K562 (cell line): ENCODE data around the gene CLIC1. TPM values are rescaled to one million over a fixed set of nuclear protein-coding genes. Genes with fewer than 3 reads are reported as not detected.
A peak's percentile ranks its signal among the peaks of the same experiment; 100 is the strongest.

ENCODE experiments used
- BCOR ChIP-seq: fragments of 450-650 bp; IDR thresholded peaks from 2 replicates; pipeline ENCODE4 v1.6.1; 2016
- ERF ChIP-seq: fragments of 450-650 bp; formaldehyde crosslinking; IDR thresholded peaks from 2 replicates; pipeline ENCODE4 v1.4.0; 2020; ENCODE audit warnings: mild to moderate bottlenecking, mixed read lengths
- FOS ChIP-seq: IDR thresholded peaks from 3 replicates; pipeline ENCODE4 v1.6.1; 2011; ENCODE audit not compliant: insufficient read length; ENCODE audit errors: extremely low read depth
- FUS ChIP-seq: fragments of 200-400 bp; formaldehyde crosslinking; optimal IDR thresholded peaks from 2 replicates; pipeline ENCODE3; 2017; ENCODE audit warnings: low read depth, low read length
- GABPA ChIP-seq: fragments of 200-800 bp; sonication (Bioruptor generic); conservative IDR thresholded peaks from 2 replicates; pipeline ENCODE4 v1.6.1; 2016; ENCODE audit warnings: low read depth, missing genetic modification characterization, missing compliant biosample characterization
- HNRNPH1 ChIP-seq: fragments of 200-400 bp; formaldehyde crosslinking; optimal IDR thresholded peaks from 2 replicates; pipeline ENCODE3; 2017; ENCODE audit warnings: low read depth, mild to moderate bottlenecking, low read length, moderate library complexity
- HNRNPUL1 ChIP-seq: fragments of 200-400 bp; formaldehyde crosslinking; IDR thresholded peaks from 2 replicates; pipeline ENCODE4 v1.6.1; 2017; ENCODE audit warnings: low read length
- MYBL2 ChIP-seq, 2 experiments: fragments of 450-650 bp in 1 of 2; sonication (generic) in 1 of 2; formaldehyde crosslinking in 1 of 2; IDR thresholded peaks; 2 replicates each; pipeline versions ENCODE4 v1.6.1 to v1.8.1; 2017 to 2022; ENCODE audit warnings: borderline replicate concordance in 1 of 2, inconsistent platforms in 1 of 2, low read depth in 1 of 2, mild to moderate bottlenecking in 1 of 2, missing genetic modification reagents in 1 of 2, moderate library complexity in 1 of 2
- PURB ChIP-seq: sonication (generic); formaldehyde crosslinking; IDR thresholded peaks from 2 replicates; pipeline ENCODE4 v1.9.0; 2021; ENCODE audit warnings: low read depth, mild to moderate bottlenecking, missing genetic modification reagents
- PYGO2 ChIP-seq: fragments of 450-650 bp; IDR thresholded peaks from 2 replicates; pipeline ENCODE4 v1.6.1; 2016; ENCODE audit warnings: mild to moderate bottlenecking, missing genetic modification characterization, moderate library complexity, missing compliant biosample characterization
- RAD51 ChIP-seq: fragments of 450-650 bp; IDR thresholded peaks from 2 replicates; pipeline ENCODE4 v1.7.1; 2016; ENCODE audit warnings: low read depth, mild to moderate bottlenecking, borderline replicate concordance
- SMAD1 ChIP-seq: fragments of 150-350 bp; IDR thresholded peaks from 2 replicates; pipeline ENCODE4 v1.6.1; 2014; ENCODE audit warnings: low read length, low read depth; ENCODE audit not compliant: partially characterized antibody
- TCF3 ChIP-seq: sonication (generic); formaldehyde crosslinking; IDR thresholded peaks from 2 replicates; pipeline ENCODE4 v1.4.0; 2020; ENCODE audit warnings: mild to moderate bottlenecking, missing genetic modification reagents
- THRAP3 ChIP-seq: fragments of 450-650 bp; IDR thresholded peaks from 2 replicates; pipeline ENCODE4 v1.6.1; 2016; ENCODE audit warnings: mild to moderate bottlenecking, inconsistent platforms, borderline replicate concordance
- TRIM24 ChIP-seq, 2 experiments: fragments of 450-650 bp; IDR thresholded peaks; 2 replicates each; pipeline ENCODE4 v1.6.1; 2016
- ZKSCAN1 ChIP-seq: fragments of 150-350 bp; IDR thresholded peaks from 2 replicates; pipeline ENCODE4 v1.6.1; 2016; ENCODE audit warnings: low read depth, low read length
- ZNF140 ChIP-seq: fragments of 250-450 bp; sonication (Bioruptor Pico); IDR thresholded peaks from 2 replicates; pipeline ENCODE4 v1.8.0; 2021; ENCODE audit warnings: moderate library complexity, mild to moderate bottlenecking, inconsistent platforms
- ZNF143 ChIP-seq: sonication (generic); formaldehyde crosslinking; IDR thresholded peaks from 2 replicates; pipeline ENCODE4 v1.9.0; 2022; ENCODE audit warnings: mild to moderate bottlenecking, missing genetic modification reagents
- ZNF785 ChIP-seq: fragments of 250-450 bp; sonication (Bioruptor Pico); IDR thresholded peaks from 2 replicates; pipeline ENCODE4 v1.4.0; 2020; ENCODE audit warnings: mild to moderate bottlenecking
- polyA plus RNA-seq, 8 experiments: library from polyadenylated mRNA; depleted of rRNA in 4 of 8; stranded (reverse) in 5 of 8; unstranded in 3 of 8; fragments of >200 nt; fragmentation: Nextera tagmentation in 2 of 8; fragmentation: Illumina TruSeq in 1 of 8; extraction: Ambion mirVana in 2 of 8; extraction: Trizol in 1 of 8; gene quantifications; 2 replicates each; pipeline versions ENCODE4 v1.2.1 to v1.2.3, GENCODE V29; 2011 to 2014; ENCODE audit warnings: inconsistent platforms in 1 of 8, missing spikeins in 1 of 8
- total RNA-seq, 7 experiments: library from RNA; depleted of rRNA in 6 of 7; stranded (reverse); fragments of >200 nt in 6 of 7; fragmentation: Illumina TruSeq in 2 of 7; extraction: Trizol in 2 of 7; gene quantifications; 2 replicates each; pipeline versions ENCODE4 v1.2.1 to v1.2.3, GENCODE V29; 2011 to 2021; ENCODE audit warnings: low replicate concordance in 1 of 7
- TF ChIP-seq, protein P1 (sequence below): fragments of 250-450 bp; sonication (Bioruptor Pico); IDR thresholded peaks from 2 replicates; pipeline ENCODE4 v1.8.0; 2021; ENCODE audit warnings: borderline replicate concordance, mild to moderate bottlenecking, moderate library complexity; ENCODE audit not compliant: poor library complexity, severe bottlenecking
- TF ChIP-seq, protein P2 (sequence below): fragments of 250-450 bp; sonication (Bioruptor Pico); IDR thresholded peaks from 2 replicates; pipeline ENCODE4 v1.5.0; 2021
- TF ChIP-seq, protein P3 (sequence below): sonication (generic); formaldehyde crosslinking; IDR thresholded peaks from 2 replicates; pipeline ENCODE4 v1.8.1; 2023; ENCODE audit warnings: mild to moderate bottlenecking, missing genetic modification reagents
- TF ChIP-seq, protein P4 (sequence below): fragments of 450-650 bp; IDR thresholded peaks from 2 replicates; pipeline ENCODE4 v1.6.1; 2017; ENCODE audit warnings: mild to moderate bottlenecking, moderate library complexity
- TF ChIP-seq, protein P5 (sequence below): fragments of 250-450 bp; sonication (Bioruptor Pico); IDR thresholded peaks from 2 replicates; pipeline ENCODE4 v1.8.0; 2022; ENCODE audit warnings: moderate library complexity, mild to moderate bottlenecking, inconsistent platforms

CLIC1 gene
- total and polyA plus RNA-seq, 9 of the 15 experiments (the other 6 are each of a cell fraction or from before 2014, with no cell fraction given), result 1,267 to 2,419 (median 1,808) TPM

DNA sequence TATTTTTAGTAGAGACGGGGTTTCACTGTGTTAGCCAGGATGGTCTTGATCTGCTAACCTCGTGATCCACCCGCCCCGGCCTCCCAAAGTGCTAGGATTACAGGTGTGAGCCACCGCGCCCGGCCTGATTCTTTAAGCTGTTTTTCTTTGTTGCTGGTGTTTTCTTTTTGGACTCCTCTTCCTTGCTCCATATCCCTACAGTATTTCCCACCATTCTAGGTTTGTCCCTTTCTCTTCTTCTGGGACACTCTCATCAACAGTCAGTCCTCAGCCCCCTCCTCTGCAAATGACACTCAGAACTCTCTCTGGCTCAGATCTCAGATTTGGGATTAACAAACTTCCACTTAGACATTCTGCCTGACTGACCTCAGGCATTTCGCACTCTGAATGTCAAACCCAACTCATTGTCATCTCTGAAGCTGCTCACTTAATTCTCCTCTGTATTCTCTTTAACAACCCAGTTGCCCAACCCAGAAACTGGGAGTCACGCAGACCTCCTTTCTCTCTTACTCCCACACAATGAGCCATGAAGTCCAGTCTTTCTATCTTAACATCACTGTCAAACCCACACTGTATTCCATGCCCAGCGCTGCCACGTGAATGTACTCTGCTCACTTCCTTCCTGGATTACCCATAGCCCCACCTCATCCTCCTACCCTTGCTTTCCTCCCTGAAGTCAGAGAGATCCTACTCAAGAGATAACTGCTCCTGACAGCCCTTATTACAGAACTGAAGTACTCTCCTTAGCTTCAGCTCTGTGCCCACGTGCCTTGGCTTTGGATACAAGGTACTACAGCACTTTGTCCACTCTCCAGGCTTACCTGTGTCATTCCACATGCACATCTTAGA, 10.6 kb downstream of the CLIC1 start (continued):
- TF ChIP-seq ERF (CRISPR knock-in tag) (peak; percentile 53; the same call in 1 of the 2 replicates), MYBL2 (IDR thresholded peaks at IDR 0.05; ENCODE audit: low read depth) (no peak), MYBL2 (CRISPR knock-in tag; IDR thresholded peaks at IDR 0.05; ENCODE audit: borderline replicate concordance) (no peak), TCF3 (no peak; the same call in 1 of the 2 replicates), FUS (no peak), ZNF143 (no peak), ZKSCAN1 (no peak), HNRNPH1 (no peak), ZNF140 (no peak), FOS (no peak), SMAD1 (no peak), BCOR (no peak), PURB (CRISPR knock-in tag) (no peak), GABPA (tag) (no peak), PYGO2 (no peak), THRAP3 (no peak), ZNF785 (no peak), HNRNPUL1 (no peak), TRIM24 (IDR thresholded peaks at IDR 0.05) (0 out of 4 replicates have a peak, but pooled peaks of 1 of the 2 experiments have one; percentile 41), RAD51 (peak; percentile 22; the same call in 1 of the 2 replicates)
- TF ChIP-seq, protein P1, sequence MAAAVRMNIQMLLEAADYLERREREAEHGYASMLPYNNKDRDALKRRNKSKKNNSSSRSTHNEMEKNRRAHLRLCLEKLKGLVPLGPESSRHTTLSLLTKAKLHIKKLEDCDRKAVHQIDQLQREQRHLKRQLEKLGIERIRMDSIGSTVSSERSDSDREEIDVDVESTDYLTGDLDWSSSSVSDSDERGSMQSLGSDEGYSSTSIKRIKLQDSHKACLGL (CRISPR knock-in tag), result peak; percentile 24
- TF ChIP-seq, protein P2, sequence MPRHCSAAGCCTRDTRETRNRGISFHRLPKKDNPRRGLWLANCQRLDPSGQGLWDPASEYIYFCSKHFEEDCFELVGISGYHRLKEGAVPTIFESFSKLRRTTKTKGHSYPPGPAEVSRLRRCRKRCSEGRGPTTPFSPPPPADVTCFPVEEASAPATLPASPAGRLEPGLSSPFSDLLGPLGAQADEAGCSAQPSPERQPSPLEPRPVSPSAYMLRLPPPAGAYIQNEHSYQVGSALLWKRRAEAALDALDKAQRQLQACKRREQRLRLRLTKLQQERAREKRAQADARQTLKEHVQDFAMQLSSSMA (CRISPR knock-in tag), result no peak
- TF ChIP-seq, protein P3, sequence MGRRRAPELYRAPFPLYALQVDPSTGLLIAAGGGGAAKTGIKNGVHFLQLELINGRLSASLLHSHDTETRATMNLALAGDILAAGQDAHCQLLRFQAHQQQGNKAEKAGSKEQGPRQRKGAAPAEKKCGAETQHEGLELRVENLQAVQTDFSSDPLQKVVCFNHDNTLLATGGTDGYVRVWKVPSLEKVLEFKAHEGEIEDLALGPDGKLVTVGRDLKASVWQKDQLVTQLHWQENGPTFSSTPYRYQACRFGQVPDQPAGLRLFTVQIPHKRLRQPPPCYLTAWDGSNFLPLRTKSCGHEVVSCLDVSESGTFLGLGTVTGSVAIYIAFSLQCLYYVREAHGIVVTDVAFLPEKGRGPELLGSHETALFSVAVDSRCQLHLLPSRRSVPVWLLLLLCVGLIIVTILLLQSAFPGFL (CRISPR knock-in tag), result no peak
- TF ChIP-seq, protein P4, sequence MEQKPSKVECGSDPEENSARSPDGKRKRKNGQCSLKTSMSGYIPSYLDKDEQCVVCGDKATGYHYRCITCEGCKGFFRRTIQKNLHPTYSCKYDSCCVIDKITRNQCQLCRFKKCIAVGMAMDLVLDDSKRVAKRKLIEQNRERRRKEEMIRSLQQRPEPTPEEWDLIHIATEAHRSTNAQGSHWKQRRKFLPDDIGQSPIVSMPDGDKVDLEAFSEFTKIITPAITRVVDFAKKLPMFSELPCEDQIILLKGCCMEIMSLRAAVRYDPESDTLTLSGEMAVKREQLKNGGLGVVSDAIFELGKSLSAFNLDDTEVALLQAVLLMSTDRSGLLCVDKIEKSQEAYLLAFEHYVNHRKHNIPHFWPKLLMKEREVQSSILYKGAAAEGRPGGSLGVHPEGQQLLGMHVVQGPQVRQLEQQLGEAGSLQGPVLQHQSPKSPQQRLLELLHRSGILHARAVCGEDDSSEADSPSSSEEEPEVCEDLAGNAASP, result no peak
- TF ChIP-seq, protein P5, sequence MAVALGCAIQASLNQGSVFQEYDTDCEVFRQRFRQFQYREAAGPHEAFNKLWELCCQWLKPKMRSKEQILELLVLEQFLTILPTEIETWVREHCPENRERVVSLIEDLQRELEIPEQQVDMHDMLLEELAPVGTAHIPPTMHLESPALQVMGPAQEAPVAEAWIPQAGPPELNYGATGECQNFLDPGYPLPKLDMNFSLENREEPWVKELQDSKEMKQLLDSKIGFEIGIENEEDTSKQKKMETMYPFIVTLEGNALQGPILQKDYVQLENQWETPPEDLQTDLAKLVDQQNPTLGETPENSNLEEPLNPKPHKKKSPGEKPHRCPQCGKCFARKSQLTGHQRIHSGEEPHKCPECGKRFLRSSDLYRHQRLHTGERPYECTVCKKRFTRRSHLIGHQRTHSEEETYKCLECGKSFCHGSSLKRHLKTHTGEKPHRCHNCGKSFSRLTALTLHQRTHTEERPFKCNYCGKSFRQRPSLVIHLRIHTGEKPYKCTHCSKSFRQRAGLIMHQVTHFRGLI, result peak; percentile 87
